HG03196 (cell line): Measurements from ENCODE around the gene PPP2R3B.
"Not testable (repeated sequence)": the region's sequence is repeated elsewhere in the genome, so short reads cannot be mapped to it uniquely, and the experiment has no call there.

ENCODE experiments used
- ATAC-seq: cut with Tn5 transposase; IDR thresholded peaks from one replicate; pipeline ENCODE4 v1.9.1; 2021; ENCODE audit not compliant: unreplicated experiment

Gene PPP2R3B

DNA sequence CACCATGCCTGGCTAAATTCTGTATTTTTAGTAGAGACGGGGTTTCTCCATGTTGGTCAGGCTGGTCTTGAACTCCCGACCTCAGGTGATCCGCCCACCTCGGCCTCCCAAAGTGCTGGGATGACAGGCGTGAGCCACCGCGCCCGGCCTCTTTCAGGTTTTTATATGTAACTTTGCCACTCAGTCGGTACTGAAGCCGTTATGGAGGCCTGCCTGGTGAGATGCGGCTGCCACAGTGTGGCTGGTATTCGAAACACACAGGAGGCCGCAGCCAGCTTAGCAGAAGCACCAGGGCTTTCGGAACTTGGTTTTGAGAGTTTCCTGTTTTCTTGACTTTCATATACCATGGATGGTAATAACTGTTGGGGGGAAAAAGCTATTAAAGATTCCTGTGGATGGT, 62.0 kb downstream of the PPP2R3B start:
- not testable (repeated sequence) for ATAC-seq

- ATAC-seq = no peak
Observed at GRCh38 chrX:323721-324628, 62.7 kb downstream of the PPP2R3B start.

- ATAC-seq = no peak
Observed at GRCh38 chrX:320126-320783, 66.5 kb downstream of the PPP2R3B start.

- no peak for ATAC-seq
Observed at GRCh38 chrX:319579-320125, 67.1 kb downstream of the PPP2R3B start.

GRCh38 chrX:318739-319578, 67.7 kb downstream of the PPP2R3B start, which contains the start of gene GTPBP6:
Gene GTPBP6 (minus strand): TSS chrX:318796. CDS start chrX:318787, 9 bp downstream.
- ATAC-seq = peak; percentile 78

DNA sequence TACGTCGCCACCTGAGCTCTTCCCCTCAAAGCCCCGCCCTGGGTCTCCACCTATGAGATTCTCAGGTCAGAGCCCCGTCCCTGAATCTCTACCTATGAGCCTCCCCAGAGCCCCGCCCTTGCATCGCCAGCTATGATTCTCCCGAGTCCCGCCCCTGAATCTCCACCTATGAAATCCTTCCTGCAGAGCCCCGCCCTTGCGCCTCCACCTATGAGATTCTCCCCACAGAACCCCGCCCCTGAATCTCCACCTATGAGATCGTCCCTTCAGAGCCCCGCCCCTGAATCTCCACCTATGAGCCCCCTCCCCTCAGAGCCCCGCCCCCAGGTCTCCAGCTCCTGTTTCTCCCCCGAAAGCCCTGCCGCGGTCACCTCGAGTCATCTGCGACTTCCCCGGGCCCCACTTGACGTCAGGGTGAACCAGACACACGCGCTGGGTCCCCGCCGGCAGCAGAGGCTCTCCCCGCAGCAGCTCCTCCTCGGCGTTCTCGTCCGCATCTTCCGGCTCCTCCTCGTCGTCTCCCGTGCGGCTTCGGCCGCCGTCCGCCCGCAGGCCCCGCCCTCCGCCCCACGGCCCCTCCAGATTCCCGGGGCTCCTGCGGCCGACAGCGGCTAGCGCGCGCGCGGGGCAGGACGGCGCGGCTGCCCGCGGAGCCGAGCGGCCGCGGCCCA, 68.5 kb downstream of the PPP2R3B start:
- ATAC-seq = peak; percentile 66

- ATAC-seq = no peak
Observed at GRCh38 chrX:317424-318067, 69.2 kb downstream of the PPP2R3B start.

GRCh38 chrX:316351-317325, 70.1 kb downstream of the PPP2R3B start:
- no peak for ATAC-seq

DNA sequence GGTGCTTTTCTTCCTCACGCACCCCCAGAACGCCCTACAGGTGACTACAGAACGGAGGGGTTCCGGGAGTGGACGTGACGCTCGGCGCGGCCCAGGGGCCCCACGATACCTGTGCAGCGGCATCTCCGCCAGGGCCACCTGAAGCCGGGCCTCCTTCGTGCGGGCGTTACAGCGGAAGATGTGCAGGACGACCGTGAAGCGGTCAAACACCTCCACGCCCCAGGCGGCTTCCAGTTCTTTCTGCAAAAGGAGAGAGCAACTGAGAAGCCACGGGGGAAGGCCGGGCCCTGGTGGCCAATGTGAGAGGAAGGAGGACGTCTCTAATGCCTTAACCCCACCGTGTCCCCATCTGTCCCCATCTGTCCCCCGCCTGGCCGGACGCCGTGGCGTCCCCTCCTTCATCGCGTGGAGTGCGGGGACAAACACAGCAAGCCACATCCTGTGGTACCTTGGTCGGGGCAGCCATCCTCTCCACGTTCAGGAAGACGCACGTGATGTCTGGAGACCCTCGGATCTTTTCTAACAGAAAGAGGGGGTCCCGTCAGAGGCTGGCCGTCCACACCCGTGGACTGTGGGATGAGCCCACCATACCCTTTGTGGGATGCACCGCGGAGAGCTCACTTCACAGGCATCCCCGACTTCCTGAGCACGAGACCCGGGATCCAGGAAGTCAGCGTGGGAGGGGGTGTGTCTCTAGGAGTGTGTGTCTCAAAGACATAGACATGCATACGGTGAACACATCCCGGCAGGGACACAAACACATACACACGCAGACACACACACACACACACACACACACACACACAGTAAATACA, 71.7 kb downstream of the PPP2R3B start:
- ATAC-seq = no peak

DNA sequence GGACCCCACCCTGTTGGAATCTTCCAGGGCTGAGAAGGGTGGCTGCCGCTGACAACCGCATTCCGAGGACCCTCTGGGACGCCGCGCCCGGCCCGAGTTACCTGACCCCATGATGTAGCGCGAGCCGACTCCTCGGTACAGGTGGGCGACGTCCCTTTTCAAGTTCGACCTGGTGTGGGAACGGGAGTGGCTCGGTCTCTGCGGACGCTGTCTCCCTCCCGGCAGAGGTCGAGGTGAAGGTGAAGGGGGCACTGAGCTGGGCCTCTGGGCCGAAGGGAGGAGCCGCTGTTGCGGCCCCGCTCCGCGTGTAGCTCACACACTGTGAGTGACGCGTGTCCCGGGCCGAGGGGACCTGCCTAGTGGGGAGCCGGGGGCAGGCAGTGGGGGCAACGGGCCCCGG, 72.7 kb downstream of the PPP2R3B start:
- ATAC-seq = no peak

DNA sequence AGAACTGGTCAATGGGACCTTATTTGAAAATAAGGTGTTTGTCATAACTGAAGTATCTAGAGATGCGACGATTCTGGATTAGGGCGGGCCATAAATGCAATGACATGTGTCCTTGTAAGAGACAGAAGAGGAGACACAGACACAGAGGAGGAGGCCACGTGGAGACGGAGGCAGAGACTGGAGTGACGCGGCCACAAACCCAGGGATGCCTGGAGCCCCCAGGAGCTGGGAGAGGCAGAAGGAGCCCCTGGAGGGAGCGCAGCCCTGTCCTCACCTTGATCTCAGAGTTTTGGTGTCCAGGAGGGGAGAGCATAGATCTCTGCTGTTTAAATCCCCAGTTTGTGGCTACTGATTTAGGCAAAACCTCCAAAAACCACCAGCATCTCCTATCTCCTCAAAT, 73.2 kb downstream of the PPP2R3B start:
- ATAC-seq = no peak

- no peak for ATAC-seq
Observed at GRCh38 chrX:312621-313331, 73.9 kb downstream of the PPP2R3B start.

GRCh38 chrX:311156-312129, 75.3 kb downstream of the PPP2R3B start:
- ATAC-seq = no peak

DNA sequence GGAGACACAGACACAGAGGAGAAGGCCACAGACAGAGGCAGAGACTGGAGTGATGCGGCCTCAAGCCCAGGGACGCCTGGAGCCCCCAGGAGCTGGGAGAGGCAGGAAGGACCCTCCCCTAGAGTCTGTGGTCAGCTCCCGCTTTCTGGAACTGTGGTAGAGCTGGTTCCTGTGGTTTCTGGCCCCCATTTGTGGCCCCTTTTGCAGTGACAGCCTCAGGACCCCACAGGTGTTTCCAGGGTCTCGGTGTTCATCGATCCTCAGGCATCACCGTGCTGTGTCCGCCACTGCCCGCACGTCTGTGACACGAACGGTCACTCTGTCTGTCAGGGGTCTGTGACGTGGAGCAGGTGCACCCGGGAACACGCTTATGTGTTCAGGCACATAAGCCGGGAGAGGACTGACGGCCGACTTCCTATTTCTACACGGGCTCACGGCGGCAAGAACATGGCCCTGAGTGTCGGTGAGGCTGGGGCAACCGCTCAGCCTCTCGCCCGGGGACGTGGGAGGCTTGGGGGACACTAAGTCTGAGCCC, 76.0 kb downstream of the PPP2R3B start:
- no peak for ATAC-seq

GRCh38 chrX:308821-309520, 77.7 kb downstream of the PPP2R3B start:
- no peak for ATAC-seq
